DND-41 (cell line): ENCODE data around the gene PDXDC1.
"Not testable (repeated sequence)": the region's sequence is repeated elsewhere in the genome, so short reads cannot be mapped to it uniquely, and the experiment has no call there.

Experiments
- ATAC-seq: fragments of 200-7000 bp; cut with Tn5 transposase; 3 replicates; pipeline ENCODE4 v1.9.1; 2021; ENCODE audit warnings: low read depth; ENCODE audit not compliant: insufficient read depth
- DNase-seq: peaks from one replicate; pipeline ENCODE4 v3.0.0-alpha.2; 2020
- H2AFZ ChIP-seq: 2 replicates; pipeline ENCODE4 v1.6.0; 2012; ENCODE audit warnings: low read depth, low read length
- H3K27ac ChIP-seq: 2 replicates; pipeline ENCODE4 v1.5.1; 2012; ENCODE audit warnings: low read length, inconsistent platforms
- H3K27me3 ChIP-seq: fragments of 200-600 bp; sonication (generic); 2 replicates; pipeline ENCODE4 v1.6.0; 2012; ENCODE audit warnings: low read length, mild to moderate bottlenecking, inconsistent platforms; ENCODE audit not compliant: insufficient read depth, poor library complexity
- H3K36me3 ChIP-seq: 2 replicates; pipeline ENCODE4 v1.5.1; 2012; ENCODE audit warnings: low read length, inconsistent platforms; ENCODE audit not compliant: insufficient read depth
- H3K4me1 ChIP-seq: 2 replicates; pipeline ENCODE4 v1.5.1; 2012; ENCODE audit warnings: mild to moderate bottlenecking, low read length; ENCODE audit not compliant: insufficient read depth
- H3K4me2 ChIP-seq: 2 replicates; pipeline ENCODE4 v1.6.0; 2012; ENCODE audit warnings: mild to moderate bottlenecking, moderate library complexity, low read length, inconsistent platforms; ENCODE audit not compliant: insufficient read depth
- H3K4me3 ChIP-seq, 2 experiments: fragments of 200-600 bp in 1 of 2; shearing (Covaris generic) in 1 of 2; 2 replicates each; pipeline ENCODE4 v1.5.1; 2012 to 2016; ENCODE audit warnings: inconsistent platforms in 2 of 2, low read length in 2 of 2, mild to moderate bottlenecking in 2 of 2, low read depth in 1 of 2, moderate library complexity in 1 of 2
- H3K79me2 ChIP-seq: 2 replicates; pipeline ENCODE4 v1.6.0; 2012; ENCODE audit warnings: low read length, inconsistent platforms; ENCODE audit not compliant: insufficient read depth
- H3K9ac ChIP-seq: 2 replicates; pipeline ENCODE4 v1.6.0; 2012; ENCODE audit warnings: low read depth, mild to moderate bottlenecking, inconsistent platforms, low read length, moderate library complexity
- H3K9me3 ChIP-seq: 2 replicates; pipeline ENCODE4 v1.5.1; 2012; ENCODE audit warnings: low read length, moderate library complexity, mild to moderate bottlenecking, inconsistent platforms; ENCODE audit not compliant: insufficient read depth, severe bottlenecking
- H4K20me1 ChIP-seq: 2 replicates; pipeline ENCODE4 v1.6.0; 2012; ENCODE audit warnings: low read length; ENCODE audit not compliant: insufficient read depth

PDXDC1 gene

GRCh38 chr16:15179909-15180308 is 205.1 kb downstream of the PDXDC1 start:
- not testable (repeated sequence) for H3K4me3 ChIP-seq, H3K27me3 ChIP-seq, H4K20me1 ChIP-seq, DNase-seq, ATAC-seq, H3K4me2 ChIP-seq, H3K9me3 ChIP-seq, H3K4me1 ChIP-seq, H3K9ac ChIP-seq, H3K36me3 ChIP-seq, H2AFZ ChIP-seq, H3K27ac ChIP-seq, H3K79me2 ChIP-seq

- not testable (repeated sequence) for H3K27me3 ChIP-seq, H3K27ac ChIP-seq, H3K4me3 ChIP-seq, ATAC-seq, DNase-seq, H2AFZ ChIP-seq, H3K79me2 ChIP-seq, H3K4me1 ChIP-seq, H3K36me3 ChIP-seq, H3K9me3 ChIP-seq, H4K20me1 ChIP-seq, H3K9ac ChIP-seq, H3K4me2 ChIP-seq
These were observed 206.1 kb downstream of the PDXDC1 start for GRCh38 chr16:15180946-15181345.

GRCh38 chr16:15184000-15184399 is 209.2 kb downstream of the PDXDC1 start:
- H3K4me2 ChIP-seq, result not testable (repeated sequence)

More at GRCh38 chr16:15184000-15184399, 209.2 kb downstream of the PDXDC1 start:
- H3K36me3 ChIP-seq, H4K20me1 ChIP-seq, H3K9ac ChIP-seq, DNase-seq, H3K4me1 ChIP-seq, H2AFZ ChIP-seq, H3K27me3 ChIP-seq, H3K79me2 ChIP-seq, H3K4me3 ChIP-seq, H3K9me3 ChIP-seq, H3K27ac ChIP-seq, ATAC-seq: not testable (repeated sequence)
